A172 (cell line): ENCODE measurements around the gene DICER1. TPM values are rescaled to one million over a fixed set of nuclear protein-coding genes. Genes with fewer than 3 reads are reported as not detected.

Source experiments
- DNase-seq: peaks from one replicate; pipeline ENCODE4 v3.0.0-alpha.2; 2015; ENCODE audit warnings: low spot score
- total RNA-seq: library from RNA; depleted of rRNA; stranded (reverse); fragments of >200 nt; shearing (Covaris generic); gene quantifications from 2 replicates; pipeline ENCODE4 v1.2.3, GENCODE V29; 2014

DICER1 gene
- total RNA-seq, 1 experiment from 2014 or later: 65.8 TPM

DNA sequence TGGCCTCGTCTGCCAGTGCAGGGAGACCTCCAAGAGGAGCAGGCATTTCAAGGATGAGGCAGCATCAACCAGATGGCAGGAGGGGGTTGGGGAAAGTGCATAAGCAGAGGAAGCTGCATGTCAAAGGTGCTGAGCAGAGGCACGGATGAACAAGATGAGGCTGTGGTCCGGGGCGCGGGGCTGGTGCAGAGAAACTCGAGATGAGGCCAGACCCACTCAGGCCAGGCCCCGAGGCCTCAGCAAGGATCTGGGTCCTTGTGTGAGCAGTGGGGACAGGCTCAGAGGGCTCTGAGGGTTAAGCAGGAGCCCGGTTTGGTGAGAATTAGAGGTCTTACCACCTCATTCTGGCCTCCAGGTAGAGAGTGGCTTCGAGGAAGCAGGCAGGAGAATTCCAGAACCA lies 98.8 kb downstream of the DICER1 start:
- no peak for DNase-seq

- no peak for DNase-seq
Observed at GRCh38 chr14:95057851-95058250, 99.5 kb downstream of the DICER1 start.

DNA sequence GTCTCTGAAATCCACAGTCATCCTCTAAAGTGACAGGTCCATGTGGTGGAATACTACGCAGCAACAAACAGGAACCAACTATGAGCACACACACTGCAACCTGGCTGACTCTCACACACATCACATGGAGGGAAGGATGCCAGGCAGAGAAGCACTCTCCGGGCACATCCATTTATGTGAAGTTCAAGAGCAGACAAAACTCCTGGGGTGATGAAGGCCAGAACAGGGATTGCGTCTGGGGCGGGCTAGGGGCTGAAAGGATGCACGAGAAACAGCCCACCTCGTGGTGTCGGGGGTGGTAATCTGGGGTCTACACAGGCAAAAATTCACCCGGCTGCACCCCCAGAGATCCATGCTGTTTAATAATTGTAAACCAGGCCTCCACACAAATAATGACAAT lies 100.2 kb downstream of the DICER1 start:
- no peak for DNase-seq

DNA sequence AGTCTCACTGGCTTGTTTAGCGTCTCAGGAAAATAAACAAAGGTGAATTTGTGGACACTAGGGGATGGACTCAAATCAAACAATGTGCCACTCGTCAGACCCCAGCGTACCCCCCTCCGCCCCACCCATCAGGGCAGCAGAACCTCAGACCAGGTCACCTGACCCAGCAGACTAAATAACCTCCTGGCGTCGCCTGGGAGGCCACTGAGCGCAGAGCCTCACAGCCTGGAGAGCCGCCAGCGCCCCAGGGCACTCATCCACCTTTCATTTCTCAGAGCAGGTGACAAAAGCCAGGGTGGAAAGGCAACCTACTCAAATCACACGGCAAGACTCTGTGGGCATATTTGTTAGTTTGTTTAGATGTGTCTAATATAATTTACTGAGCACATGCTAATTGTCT lies 100.9 kb downstream of the DICER1 start:
- no peak for DNase-seq

DNA sequence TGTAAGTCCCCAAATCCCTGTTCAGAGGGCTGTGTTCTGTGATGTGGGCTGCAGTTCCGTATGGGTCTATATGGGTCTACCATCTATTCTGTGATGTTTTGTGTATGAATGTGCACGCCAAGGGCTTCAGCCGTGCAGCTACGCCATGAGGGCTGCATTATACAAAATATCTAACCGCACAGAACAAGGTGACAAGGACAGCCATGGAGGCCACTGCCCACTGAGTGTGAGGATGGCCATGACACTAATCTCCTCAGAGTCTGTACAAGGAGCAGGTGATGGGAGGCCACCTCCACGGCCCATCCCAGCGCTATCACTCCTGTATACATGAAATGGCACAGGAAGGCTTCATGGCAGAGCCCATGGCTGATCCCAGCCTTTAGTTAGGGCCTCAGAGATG lies 102.0 kb downstream of the DICER1 start:
- no peak for DNase-seq

GRCh38 chr14:95054346-95055280 lies 102.7 kb downstream of the DICER1 start:
- DNase-seq: no peak

GRCh38 chr14:95052016-95052585 lies 105.2 kb downstream of the DICER1 start:
- no peak for DNase-seq

DNA sequence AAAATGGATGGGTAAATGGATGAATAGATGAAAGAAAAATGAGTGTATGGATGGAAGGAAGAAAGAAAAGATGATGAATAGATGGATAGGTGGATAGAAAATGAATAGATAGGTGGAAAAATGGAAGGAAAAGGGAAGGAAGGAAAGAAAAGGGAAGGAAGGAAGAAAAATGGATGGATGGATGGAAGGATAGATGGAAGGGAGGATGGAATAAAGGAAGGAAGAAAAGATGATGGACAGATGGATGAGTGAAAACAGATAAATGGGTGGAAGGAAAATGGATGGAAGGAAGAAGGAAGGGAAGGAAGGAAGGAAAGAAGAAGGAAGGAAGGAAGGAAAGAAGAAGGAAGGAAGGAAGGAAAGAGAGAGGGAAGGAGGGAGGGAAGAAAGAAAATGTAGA lies 107.4 kb downstream of the DICER1 start:
- no peak for DNase-seq

DNA sequence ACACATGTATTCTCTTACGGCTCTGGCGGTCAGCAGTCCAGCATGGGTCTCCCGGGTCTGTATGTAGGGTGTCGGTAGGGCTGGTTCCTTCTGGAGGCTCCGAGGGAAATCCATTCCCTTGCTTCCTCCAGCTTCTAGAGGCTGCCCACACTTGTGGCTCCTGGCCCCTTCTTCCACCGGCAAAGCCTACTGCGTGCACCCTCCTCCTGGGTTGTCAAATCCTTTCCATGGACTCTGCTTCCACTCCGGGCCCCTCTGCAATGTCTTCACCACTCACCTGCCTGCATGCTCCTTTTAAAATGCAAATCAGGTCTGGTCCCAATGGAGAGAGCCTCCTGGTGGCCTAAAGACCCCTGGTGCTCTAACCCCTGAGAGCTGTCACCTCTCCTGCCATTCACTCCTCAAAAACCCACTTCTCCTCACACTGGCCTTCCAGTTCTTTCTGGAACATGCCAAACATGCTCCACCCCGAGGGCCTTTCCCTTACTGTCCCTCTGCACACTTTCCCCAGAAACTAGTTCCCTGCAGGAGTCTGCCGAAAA lies 108.5 kb downstream of the DICER1 start:
- no peak for DNase-seq

- no peak for DNase-seq
Observed at GRCh38 chr14:95047754-95048153, 109.6 kb downstream of the DICER1 start.

DNA sequence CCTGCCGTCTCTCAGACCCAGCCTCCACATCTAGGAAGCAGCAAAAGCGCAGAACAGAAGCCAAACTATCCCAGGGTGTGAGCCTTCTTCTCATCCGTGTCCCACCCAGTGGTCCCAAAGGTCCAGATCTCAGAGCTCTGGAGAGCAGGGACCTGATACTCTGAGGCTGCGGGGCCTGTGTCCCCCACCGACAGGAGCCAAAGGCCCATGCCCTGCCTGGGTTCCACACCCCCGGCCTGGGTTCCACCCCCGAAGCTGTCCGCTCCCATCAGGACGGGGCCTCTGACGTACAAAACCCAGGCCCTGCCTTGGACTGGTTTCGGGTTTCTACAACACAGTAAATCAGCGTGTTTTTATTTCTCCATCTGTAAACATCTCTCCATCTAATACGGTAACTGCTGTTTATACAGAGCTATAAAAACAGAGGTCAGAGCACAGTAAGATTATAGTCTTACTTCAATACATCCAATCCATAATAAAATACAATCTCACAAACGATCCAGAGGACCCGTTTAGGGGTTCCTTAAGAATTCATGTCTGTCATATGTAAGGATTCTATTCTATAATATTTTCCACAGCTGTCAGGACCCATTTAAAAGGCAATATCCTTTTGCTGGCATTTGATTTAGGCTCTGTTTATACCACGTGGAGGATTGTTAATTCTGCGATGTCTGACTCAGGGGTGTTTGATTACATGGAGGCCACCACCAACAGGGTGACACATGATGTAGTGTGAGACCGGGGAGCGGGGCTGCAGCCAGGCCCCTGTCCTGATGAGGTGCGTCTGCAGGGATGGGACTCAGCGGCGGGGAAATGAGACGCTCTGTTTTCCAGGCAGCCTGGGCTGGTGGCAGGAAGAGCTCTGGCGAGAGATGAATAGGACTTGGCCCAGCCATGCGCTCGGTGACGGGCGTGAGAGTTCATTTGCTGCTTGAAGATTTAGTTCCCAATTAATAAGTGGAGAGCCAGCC lies 110.3 kb downstream of the DICER1 start:
- DNase-seq: no peak

DNA sequence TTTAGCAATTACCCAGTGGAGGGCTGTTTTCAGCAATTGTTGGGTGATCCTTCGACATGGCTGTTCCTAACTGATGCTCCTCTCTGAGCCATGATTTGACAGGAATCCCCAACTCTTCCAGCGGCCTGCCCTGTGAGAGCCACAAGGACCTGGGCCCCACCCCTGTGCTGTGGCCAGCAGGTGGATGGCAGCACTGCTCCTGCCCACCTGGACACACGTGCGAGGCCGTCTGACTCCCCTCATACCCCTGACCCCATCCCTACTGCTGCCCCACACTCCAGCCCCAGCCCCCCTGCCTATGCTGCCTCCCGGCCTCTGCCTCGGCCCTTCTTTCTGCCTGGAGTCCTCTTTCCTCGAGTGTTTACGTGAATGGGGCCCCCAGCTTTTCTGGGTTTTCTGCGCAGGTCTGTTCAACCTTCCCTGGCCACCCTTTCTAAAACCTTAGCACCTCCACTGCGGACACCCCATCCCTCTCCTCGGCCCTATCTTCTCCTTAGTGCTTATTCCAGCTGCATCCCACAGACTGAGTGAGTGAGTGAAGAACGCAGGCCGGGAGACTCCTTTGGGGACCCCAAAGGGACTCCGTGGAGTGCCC lies 111.4 kb downstream of the DICER1 start:
- no peak for DNase-seq

- no peak for DNase-seq
Observed at GRCh38 chr14:95045106-95045701, 112.1 kb downstream of the DICER1 start.

- DNase-seq: no peak
Observed at GRCh38 chr14:95044463-95045105, 112.7 kb downstream of the DICER1 start.

GRCh38 chr14:95043732-95044462 lies 113.4 kb downstream of the DICER1 start:
- no peak for DNase-seq

GRCh38 chr14:95043314-95043713 lies 114.0 kb downstream of the DICER1 start:
- no peak for DNase-seq

DNA sequence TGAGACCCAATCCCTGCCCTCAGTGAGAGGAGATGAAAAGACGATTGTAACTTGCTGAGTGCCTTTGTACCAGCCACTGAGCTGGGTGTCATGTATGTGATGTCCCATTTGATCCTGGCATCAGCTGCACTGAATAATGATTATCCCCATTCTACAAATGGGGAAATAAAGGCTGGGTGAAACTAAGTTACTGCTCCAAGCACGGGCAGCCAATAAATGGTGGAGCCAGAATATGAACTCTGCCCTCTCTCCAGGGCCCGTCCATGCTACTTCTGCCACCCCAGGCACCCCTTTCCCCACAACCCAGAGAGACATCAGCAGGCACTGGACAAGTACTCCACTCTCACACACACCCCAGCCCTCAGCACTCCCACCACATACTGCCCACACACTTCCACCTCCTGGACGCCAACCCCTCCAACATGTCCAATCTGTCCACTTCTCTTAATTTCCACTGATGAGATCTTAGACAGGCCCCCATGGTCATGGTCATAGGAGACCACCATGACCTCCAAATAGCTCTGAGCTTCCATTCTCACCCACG lies 115.8 kb downstream of the DICER1 start:
- DNase-seq: no peak

DNA sequence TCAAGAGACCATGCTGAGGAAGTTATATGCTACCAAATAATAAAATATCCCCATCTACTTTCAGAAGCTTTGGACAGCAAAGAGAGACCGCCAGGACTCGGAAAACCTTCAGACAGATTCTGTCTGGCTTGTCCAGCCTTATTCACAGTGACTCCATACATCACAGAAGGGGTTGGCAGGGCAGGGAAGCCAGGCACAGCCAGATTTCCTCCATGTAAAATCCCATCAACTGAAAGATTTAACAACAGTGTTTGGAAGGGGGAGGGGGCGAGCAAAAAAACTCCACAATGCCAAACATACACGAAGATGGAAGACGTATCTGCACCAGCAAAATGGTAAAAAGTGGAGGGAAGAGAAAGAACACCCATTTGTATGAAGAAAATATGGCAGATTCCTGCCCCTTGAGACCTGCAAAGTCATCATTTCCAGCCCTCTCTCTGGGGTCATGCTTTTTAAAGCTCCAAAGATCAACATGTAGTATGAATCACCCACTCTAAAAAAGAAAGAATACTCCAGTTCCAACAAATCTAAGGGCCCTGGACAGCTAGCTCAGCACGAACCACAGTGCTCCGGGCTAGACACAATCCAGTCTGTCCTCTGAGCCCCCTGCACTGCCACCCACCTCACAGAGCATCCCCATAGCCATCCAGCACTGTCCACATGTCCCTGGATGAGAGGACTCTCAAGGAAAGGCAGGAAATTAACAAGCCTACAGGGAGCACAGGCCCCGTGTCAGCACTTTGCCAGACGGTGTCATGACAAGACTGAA lies 116.4 kb downstream of the DICER1 start:
- no peak for DNase-seq

- no peak for DNase-seq
Observed at GRCh38 chr14:95039993-95040348, 117.4 kb downstream of the DICER1 start.
